Fibroblast of skin of abdomen (primary cell): ENCODE measurements around the gene CDC42EP5.

Experiments
- DNase-seq: peaks from one replicate; pipeline ENCODE4 v3.0.0-alpha.2; 2013

Gene CDC42EP5

DNA sequence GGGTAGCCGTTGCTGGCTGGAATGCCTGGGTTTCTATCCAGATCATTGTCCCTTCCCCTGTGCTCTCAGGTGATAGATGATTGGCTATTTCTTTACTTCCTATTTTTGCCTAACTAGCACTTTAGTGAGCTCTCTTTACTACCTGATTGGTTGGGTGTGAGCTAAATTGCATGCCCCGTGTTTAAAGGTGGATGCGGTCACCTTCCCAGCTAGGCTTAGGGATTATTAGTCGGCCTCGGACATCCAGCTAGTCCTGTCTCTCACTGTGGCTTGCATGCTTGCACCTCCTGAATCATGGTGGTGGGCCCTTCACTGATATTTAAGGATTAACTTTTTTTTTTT is 47.7 kb downstream of the CDC42EP5 start:
- DNase-seq: no peak

DNA sequence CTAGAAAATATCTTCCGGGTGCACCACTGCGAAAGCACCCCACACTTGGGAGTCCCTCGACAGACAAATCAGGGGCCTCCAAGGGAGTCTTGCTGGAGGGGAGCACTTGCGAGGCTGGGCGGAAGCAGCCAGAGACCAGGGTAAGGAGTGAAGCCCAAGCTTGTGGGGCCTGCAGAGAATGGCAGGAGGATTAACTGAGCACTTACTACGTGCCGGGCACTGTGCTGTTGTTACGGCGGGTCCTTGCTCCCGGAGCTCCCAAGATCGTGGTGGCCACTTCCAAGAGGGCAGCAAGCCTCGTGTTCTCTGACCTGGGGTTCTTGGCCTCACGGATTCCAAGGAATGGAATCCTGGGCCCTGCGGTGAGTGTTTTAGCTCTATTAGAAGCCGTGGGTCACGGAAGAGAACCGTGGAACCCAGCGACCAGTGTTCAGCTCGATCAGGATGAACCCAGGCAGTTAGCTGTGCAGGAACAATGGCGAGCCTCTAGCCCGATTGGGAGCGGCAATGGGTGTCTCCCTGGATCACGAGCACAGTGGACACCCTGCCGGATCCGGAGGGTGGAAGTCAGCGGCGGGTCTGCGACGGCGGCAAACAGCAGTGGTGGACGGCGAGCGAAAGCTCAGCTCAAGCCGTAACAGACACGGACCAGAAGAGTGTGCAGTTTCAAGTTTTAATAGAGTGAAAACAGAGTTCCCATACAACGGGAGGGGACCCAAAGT is 48.3 kb downstream of the CDC42EP5 start:
- no peak for DNase-seq

DNA sequence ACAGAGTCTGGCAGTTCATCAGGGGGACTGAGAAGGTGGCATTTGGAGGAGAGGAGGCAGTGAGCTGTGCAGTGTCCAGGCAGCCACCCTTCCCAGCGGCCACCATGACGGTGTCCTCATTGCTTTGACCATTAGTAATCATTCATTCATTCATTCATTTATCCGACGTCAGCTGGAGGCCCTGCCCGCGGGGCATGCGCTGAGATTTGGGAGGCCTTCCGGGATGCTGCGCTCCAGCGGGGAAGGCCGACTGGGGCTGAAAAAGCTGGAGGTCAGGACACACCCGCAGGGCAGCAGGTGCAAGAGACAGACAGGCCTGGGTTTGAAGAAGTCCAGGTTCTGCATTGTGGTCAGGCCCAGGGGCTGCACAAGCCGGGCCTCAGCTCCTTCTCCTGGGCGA is 48.9 kb downstream of the CDC42EP5 start:
- no peak for DNase-seq

DNA sequence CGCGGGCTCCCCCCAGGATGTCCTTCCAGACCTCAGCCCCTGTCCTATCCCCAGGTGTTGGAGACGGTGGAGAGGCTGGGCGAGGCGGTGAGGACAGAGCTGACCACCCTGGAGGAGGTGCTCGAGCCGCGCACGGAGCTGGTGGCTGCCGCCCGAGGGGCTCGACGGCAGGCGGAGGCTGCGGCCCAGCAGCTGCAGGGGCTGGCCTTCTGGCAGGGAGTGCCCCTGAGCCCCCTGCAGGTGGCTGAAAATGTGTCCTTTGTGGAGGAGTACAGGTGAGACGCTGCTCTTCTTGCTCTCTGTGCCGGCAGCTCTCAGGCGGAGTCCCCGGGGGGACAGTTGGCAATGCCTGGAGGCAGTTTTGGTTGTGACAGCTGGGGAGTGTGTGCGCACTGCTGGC is 51.0 kb downstream of the CDC42EP5 start:
- DNase-seq: no peak

DNA sequence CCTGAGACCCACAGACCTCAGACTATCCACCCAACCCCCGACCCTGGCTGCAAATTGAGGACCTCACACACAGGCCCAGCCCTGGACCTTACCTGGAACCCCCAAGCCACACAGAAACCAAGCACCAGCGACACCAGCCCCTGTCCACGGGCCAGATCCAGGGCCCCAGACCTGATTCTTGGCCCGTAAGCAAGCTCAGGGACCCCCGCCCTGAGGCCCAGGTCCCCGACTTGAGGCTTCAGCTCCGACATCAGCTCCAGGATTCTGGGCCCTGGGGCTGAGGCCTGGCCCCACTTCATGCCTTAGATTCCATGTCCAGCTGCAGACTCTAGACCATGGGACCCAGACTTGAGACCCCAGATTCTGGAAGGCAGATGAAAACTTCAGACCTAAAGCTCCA is 51.6 kb downstream of the CDC42EP5 start:
- no peak for DNase-seq

DNA sequence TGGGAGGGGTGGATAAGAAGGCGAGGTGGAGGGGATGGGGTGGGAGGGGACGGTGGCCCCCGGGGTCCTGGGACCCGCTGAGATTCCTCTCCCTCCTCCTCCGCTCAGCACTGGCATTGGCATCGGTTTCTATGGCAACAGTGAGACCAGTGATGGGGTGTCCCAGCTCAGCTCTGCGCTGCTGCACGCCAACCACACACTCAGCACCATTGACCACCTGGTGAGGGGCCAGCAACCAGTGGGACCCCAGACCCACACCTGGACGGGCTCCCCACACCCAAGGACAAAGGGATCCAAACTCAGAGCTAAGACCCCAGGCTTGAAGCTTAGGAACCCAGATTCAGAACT is 52.0 kb downstream of the CDC42EP5 start:
- no peak for DNase-seq

DNA sequence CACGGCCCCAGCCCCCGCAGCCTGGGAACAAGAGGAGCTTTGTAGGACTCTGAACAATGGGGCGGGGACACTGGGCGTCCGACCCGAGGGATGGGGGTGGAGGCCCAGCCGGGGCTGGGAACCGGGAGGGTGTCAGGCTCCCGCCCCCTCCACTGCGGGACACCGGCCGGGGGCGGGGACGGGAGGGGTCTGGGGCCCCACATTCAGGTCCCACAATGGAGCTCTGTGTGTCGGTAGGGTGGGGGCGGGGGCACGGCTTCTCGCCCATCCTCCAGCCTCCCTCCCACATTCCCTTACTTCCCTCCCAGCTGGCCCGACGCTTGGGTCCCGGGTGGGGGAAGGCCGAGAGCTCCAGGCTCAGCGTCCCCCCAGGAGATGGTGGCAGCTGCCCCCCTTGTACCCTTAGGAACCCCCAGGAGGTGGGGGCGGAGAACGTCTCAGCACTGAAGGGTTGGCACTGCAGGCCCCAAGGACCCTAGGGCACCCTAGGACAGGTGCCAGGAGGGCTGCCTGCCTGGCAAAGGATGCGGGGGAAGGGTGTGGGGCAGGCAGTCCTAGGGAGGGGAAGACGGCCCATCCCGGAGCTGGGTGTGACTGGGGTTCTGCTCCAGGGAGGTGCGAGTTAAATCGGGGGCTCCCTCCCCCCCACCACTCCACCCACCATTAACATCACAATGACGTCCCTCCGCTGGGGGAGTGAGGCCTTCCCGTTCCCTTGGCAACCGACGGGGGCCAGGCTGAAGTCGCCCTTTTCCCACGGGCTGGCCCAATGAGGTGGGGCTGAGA is 52.5 kb downstream of the CDC42EP5 start:
- DNase-seq: no peak

DNA sequence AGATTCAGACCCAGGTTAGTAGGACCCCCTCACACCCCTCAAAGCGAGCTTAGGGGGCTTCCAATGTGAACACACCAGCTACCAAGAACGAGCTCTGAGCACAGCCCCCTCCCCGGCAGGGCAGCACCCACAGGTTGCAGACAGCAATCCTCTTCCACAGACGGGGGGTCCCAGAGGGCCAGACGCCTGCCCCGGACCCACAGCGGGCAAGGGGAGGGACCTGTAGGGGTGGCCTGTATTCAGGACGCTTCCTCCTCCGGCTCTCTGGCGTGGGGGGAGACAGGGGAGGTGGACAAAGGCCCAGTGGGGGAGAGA is 53.1 kb downstream of the CDC42EP5 start:
- no peak for DNase-seq

DNA sequence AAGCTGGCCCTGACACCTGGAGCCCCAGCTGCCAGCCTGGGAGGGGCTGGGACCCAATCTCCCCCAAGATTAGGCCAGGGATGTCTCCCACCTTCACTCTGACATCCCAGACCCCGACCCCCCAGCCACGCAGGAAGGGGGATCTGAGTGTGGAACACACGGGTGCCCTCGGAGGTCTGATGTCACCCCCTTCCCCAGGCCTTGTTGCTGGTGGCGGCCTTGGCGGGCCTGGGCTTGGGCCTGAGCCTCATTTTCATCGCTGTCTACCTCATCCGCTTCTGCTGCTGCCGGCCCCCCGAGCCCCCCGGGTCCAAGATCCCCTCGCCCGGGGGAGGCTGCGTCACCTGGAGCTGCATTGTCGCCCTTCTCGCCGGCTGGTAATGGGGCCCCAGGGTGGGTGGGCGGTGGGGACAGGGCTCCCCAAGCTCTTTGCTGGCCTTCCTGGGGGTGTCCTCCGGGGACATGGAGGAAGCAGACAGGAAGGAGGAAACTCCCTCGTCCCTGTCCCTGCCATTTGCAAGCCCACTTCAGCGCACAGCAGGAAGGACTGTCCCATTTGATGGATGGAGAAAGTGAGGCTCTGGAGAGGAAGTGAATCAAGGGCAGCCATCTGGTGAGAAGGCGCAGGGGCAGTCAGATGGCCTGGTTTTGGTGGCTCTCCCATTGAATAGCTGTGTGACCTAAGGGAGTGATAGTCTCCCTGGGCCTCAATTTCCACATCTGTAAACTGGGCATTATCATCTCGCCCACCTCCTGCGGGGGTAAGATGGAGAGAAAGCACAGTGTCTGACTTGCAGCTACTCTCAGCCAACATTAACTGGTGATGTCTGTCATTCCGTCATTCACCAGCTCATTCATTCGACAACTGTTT is 53.9 kb downstream of the CDC42EP5 start:
- no peak for DNase-seq

DNA sequence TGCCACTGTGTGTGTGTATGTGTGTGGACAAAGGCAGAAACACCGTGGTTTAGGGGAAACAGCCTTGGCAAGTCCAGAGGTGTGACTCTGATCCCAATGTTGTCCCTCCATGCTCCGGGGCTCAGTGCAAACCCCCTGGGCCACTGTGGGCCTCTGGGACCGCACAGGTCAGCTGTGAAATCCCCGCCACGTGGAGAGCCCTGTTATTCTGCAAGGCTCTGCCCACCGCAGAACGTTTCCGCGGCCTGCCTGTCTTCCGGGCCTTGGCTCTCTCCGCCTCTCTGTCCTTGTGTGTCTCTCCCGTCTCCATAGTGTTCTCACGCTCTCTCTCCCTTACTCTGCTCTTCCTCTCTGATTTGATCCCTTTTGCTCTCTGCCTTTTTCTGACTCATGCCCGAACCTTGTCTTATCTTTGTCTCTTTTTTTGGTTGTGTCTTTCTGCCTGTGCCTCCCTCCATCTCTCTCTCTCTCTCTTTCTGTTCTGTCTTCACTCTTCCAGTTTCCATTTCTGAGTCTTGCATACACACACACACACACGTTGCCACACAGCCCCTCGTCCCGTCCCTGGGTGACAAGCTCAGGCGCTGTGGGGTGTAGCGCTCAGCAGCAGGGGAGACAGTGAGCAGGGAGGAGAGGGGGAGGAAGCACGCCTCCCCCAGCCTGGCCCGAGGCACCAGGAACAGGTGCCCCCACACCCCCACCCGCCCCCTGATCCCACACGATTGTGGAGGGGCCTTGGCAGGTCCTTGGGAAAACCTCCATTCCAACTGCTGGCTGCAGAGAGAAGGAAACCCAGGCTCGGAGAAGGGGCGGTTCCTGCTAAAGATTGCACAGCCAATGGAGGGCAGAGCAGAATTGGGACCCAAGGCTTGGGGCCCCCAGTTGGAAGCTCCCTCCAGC is 54.8 kb downstream of the CDC42EP5 start:
- DNase-seq: no peak

DNA sequence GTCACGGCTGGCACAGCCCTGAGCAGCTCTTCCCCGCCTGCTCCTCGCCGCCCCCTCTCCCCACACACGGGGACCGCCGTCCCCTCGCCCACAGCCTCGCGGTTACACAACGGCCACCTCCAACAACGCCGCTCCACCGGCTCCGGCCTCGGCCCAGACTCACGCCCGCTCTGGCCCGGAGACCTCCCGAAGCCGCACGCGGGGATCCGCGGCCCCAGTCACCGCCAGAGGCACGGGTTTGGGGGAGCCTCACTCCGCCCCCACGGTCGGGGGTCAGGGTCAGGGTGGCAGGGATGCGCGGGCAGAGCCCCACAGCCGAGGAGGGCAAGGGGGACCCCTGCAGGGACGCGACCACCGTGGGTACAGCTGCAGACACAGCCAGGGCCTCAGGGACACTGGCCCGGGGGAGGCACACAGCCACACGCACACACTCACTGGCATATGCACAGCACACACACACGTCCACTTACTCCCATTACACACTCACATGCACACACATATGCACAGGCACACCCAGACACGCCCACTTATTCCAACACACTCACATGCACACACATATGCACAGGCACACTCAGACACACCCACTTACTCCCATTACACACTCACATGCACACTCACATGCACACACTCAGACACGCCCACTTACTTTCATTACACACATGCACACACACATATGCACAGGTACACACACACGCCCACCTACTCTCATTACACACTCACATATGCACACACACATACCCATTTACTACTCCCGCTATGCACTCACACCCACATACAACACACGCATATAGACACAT is 56.2 kb downstream of the CDC42EP5 start:
- no peak for DNase-seq

DNA sequence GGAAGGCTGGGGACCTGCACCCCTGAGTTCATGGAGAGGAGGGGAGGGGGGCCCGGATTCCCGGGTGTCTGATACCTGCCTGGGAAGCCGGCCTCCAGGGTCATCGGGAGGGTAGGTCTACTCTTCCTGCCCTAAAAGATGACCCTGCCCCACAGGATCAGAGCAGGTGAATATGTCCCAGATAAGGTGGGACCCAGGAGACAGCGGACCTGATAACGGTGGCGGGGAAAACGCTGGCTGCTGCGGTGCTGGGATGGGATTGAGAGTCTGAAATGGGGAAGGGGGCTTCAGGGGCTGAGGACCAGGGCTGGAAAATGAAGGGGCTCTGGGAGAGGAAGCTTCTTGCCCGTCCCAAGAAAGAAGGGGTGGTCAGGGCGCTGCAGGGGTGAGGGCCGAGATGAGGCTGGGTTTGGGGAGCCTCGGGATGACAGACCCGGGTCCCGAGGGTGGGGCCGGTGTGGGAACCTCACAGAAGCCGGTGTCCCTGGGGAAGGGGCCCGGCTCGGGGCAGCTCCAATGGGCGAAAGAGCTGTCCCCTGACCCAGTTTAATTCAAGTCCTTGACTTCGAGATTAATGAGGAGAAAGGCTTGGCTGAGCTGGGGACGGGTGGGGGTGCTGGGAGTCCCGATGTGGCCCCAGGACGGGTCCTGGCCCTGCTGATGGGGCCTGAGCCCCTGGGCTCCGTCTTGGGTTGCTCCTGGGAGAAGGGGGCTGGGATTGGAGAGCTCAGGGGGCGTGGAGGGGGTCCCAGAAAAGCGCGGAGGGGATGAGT is 57.0 kb downstream of the CDC42EP5 start:
- no peak for DNase-seq

DNA sequence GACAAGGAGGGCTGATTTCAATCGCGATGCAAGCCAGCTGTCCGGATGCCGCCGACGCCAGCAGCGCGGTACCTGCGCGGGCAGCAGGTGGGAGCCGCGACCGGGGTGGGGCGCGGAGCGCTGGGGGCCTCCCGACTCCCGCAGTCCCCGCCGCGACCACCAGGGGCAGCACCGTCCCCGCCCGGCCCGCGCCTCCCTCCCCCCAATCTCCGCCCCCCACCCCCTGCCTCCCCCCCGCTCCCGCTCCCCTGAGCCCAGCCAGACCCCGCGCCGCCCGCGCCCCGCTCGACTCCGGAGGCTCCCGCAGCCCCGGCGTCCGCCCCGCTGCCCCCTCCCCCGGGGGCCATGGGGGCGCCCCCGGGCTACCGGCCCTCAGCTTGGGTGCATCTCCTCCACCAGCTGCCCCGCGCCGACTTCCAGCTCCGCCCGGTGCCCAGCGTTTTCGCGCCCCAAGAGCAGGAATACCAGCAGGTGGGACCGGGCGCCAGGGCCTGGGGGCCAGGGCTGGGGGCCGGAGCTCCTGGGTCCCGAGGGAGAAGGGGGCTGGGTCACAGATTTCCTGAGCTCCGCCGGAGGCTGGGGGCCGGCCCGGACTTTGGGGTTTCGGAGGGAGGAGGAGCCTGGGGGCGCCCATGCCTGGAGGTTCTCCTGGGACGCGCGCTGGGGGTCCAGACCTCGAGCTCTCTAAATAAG is 57.7 kb downstream of the CDC42EP5 start, which contains the start of gene TTYH1:
TSS of gene TTYH1 (plus strand) at position 257 of the 693 bp plus-strand sequence. CDS start at position 346, 89 bp downstream.
- no peak for DNase-seq
